Amniotic epithelial cell (primary cell): ENCODE measurements around the gene RDH16.
"Not testable (repeated sequence)": the region's sequence is repeated elsewhere in the genome, so short reads cannot be mapped to it uniquely, and the experiment has no call there.

Experiments used
- DNase-seq: peaks from one replicate; pipeline ENCODE4 v3.0.0-alpha.2; 2010; ENCODE audit warnings: low read depth

The RDH16 gene

DNA sequence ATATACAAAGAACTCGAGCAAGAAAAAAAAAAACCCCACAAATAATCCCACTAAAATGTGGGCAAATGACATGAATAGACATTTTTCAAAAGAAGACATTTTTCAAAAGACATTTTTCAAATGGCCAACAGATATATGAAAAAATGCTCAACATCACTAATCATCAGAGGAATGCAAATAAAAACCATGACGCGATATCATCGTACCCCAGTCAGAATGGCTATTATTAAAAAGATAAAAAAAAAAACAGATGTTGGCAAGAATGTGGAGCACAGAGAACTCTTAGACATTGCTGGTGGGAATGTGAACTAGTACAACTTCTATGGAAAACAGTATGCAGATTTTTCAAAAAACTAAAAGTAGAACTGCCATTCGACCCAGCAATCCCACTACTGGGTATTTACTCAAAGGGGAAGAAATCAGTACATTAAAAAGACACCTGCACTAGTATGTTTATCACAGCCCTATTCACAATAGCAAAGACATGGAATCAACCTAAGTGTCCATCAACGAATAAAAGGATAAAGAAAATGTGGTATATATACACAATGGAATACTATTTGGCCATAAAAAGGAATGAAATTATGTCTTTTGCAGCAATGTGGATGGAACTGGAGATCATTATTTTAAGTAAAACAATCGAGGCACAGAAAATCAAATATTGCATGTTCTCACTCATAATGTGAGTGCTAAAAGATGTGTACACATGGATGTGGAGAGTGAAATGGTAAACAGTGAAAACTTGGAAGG lies 32.6 kb upstream of the RDH16 start:
- DNase-seq: no peak

DNA sequence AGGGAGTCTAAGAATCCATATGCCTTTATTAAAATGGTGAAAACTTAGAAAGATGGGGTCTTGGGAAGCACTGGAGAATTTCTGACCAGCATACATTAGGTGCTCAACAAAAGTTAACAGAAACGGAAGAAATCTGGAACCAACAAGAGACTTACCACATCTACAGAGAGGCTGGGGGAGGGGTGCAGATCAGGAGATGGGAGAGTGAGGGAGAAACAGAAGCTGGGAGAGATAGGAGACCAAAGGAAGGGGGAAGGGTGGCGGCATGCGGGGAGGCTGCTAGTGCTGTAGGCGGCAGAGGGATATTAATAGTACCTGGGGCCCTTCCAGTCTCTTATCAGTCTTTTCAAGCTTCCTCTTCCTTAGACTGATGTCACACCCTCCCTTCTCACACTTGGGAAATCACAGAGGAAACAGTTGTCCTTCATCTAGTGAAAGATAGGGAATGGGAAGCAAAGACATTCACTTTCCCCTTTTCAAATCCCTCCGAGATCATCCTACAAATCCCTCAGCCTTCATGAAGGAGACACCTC lies 30.9 kb upstream of the RDH16 start:
- DNase-seq: peak; percentile 63

GRCh38 chr12:56987551-56988053 lies 30.2 kb upstream of the RDH16 start:
- DNase-seq: peak; percentile 60

GRCh38 chr12:56987011-56987410 lies 29.6 kb upstream of the RDH16 start:
- no peak for DNase-seq

GRCh38 chr12:56985714-56986113 lies 28.3 kb upstream of the RDH16 start:
- DNase-seq: peak; percentile 54

- no peak for DNase-seq
Observed at GRCh38 chr12:56983386-56983785, 26.0 kb upstream of the RDH16 start.

- not testable (repeated sequence) for DNase-seq
Observed at GRCh38 chr12:56982578-56983236, 25.3 kb upstream of the RDH16 start.

DNA sequence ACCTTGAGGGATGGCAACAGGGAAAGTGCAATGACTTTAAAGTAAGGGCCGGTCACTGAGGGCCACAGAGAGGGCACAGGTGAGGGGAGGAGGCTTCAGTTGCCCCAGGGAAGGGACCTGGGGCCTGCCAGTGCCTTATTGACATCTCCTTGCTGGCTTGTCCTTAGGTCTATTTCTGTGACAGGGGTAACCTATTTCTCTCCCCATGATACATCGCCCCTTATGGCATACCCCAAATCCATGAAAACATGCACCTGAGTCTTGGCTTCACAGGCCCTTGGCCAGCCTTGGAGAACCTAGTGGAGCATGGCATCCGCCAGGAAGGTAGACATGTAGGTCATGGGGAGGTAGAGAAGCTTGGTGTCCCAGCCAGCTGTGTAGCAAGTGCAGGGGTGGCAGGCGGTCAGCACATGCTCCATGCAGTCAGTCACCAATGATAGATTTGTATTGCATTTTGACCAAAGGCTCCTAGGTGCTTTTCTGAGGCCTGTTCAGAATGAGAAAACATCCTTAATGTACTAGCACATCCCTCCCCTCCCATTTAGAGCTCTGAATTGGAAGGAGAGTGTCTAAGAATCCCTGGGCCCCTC lies 23.6 kb upstream of the RDH16 start:
- DNase-seq: no peak

GRCh38 chr12:56980268-56980667 lies 22.9 kb upstream of the RDH16 start:
- no peak for DNase-seq

DNA sequence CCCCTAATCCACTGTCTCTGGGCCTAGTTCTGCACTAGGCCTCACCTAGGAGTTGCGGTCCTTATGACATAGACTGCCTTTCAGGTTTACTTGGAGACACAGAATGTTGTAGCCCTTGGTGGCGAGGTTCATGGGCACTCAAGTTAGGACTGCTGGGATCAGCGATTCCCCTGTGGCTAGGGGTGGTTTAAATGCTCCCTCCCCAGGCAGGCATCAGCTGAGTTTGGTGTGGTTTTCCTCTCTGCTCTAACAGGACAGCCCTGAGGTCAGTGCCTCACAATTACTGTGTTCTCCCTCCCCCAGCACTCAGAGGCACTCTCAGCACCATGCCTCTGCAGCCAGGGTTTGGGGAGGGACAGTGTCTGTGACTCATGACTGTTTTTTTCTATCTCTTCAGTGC lies 22.2 kb upstream of the RDH16 start:
- DNase-seq: no peak

- no peak for DNase-seq
Observed at GRCh38 chr12:56978397-56979138, 21.2 kb upstream of the RDH16 start.

DNA sequence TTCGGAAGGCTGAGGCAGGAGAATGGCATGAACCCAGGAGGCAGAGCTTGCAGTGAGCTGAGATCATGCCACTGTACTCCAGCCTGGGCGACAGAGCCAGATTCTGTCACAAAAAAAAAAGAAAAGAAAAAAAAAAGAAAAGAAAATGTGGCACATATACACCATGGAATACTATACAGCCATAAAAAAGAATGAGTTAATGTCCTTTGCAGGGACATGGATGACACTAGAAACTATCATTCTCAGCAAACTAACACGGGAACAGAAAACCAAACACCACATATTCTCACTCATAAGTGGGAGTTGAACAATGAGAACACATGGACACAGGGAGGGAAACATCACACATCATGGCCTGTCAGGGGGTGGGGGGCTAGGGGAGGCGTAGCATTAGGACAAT lies 20.0 kb upstream of the RDH16 start:
- not testable (repeated sequence) for DNase-seq

DNA sequence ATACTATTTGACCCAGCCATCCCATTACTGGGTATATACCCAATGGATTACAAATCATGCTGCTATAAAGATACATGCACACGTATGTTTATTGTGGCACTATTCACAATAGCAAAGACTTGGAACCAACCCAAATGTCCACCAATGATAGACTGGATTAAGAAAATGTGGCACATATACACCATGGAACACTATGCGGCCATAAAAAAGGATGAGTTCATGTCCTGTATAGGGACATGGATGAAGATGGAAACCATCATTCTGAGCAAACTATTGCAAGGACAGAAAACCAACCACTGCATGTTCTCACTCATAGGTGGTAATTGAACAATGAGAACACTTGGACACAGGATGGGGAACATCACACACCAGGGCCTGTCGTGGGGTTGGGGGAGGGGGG lies 16.8 kb upstream of the RDH16 start:
- not testable (repeated sequence) for DNase-seq

DNA sequence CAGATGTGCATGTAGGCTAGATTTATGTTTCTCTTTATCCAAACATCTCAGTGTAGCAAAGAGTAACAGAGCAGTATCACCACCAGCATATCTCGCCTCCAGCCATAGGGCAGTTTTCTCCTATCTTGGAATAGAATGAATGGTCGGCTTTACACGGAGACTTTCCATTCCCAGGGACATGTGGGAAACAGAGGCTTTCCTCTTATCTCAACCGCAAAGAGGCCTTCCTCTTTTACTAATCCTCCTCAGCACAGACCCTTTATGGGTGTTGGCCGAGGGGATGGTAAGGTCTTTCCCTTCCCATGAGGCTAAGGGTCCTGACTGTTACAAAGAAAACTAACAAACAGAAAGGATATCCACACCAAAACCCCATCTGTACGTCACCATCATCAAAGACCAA lies 11.5 kb upstream of the RDH16 start:
- DNase-seq: peak; percentile 16

- not testable (repeated sequence) for DNase-seq
Observed at GRCh38 chr12:56965997-56966642, 8.7 kb upstream of the RDH16 start.

- DNase-seq: not testable (repeated sequence)
Observed at GRCh38 chr12:56965124-56965523, 7.7 kb upstream of the RDH16 start.

- not testable (repeated sequence) for DNase-seq
Observed at GRCh38 chr12:56963557-56963956, 6.1 kb upstream of the RDH16 start.

- not testable (repeated sequence) for DNase-seq
Observed at GRCh38 chr12:56962247-56962646, 4.8 kb upstream of the RDH16 start.

DNA sequence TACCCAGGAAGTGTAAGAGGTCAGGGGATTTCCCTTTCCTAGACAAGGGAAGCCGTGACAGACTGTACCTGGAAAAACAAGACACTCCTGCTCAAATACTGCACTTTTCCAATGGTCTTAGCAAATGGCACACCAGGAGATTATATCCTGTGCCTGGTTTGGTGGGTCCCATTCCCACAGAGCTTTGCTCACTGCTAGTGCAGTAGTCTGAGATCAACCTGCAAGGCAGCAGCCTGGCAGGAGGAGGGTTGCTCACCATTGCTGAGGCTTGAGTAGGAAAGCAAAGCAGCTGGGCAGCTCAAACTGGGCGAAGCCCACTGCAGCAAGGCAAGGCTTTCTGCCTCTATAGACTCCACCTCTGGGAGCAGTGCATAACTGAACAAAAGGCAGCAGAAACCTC lies 1.0 kb upstream of the RDH16 start:
- DNase-seq: no peak

DNA sequence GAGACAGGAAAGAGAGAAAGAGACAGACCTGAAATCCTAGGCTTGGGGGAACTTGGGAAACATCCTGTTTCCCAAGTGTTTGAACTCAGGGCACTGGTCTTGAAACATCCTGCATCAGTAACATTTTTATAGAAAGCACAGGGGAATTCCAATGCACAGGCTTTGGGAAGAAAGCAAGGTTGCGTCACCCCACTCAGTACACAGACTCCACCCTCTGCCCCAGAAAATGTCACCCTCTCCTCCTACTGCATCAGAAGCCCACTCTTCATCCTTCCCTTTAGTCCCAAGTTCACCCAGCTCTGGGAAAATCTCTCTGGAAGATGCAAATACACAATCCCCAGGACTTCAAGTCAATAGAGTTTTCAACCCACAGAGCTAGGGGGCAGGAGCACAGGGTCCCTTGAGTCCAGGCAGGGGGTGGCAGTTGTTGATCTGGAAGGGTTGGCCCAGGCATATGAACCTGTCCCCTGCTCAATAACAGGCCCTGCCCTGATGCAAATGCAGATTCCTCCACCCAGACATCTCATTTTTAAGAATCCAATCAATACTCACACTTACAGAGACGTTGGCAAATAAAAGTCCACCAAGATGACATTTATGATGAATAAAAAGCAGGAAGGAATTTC lies 1.7 kb downstream of the RDH16 start:
- DNase-seq: peak; percentile 17

GRCh38 chr12:56954958-56955355 lies 2.5 kb downstream of the RDH16 start:
- no peak for DNase-seq
